GM12873 (cell line): ENCODE results near the gene SP140L.

ENCODE experiments used
- CTCF ChIP-seq: IDR thresholded peaks from 2 replicates; pipeline ENCODE4 v1.5.1; 2012; ENCODE audit warnings: low read depth, mild to moderate bottlenecking, moderate library complexity, low read length, control low read depth; ENCODE audit not compliant: insufficient read depth; ENCODE audit errors: missing control alignments

The SP140L gene

GRCh38 chr2:230405824-230406223 lies 78.8 kb downstream of the SP140L start:
- TF ChIP-seq CTCF, result no peak

GRCh38 chr2:230408244-230408842 lies 81.3 kb downstream of the SP140L start:
- TF ChIP-seq CTCF, result no peak

- TF ChIP-seq CTCF, result no peak
Measured at GRCh38 chr2:230410263-230410662, 83.3 kb downstream of the SP140L start.

- TF ChIP-seq CTCF, result no peak
Measured at GRCh38 chr2:230410861-230411569, 84.0 kb downstream of the SP140L start.

DNA sequence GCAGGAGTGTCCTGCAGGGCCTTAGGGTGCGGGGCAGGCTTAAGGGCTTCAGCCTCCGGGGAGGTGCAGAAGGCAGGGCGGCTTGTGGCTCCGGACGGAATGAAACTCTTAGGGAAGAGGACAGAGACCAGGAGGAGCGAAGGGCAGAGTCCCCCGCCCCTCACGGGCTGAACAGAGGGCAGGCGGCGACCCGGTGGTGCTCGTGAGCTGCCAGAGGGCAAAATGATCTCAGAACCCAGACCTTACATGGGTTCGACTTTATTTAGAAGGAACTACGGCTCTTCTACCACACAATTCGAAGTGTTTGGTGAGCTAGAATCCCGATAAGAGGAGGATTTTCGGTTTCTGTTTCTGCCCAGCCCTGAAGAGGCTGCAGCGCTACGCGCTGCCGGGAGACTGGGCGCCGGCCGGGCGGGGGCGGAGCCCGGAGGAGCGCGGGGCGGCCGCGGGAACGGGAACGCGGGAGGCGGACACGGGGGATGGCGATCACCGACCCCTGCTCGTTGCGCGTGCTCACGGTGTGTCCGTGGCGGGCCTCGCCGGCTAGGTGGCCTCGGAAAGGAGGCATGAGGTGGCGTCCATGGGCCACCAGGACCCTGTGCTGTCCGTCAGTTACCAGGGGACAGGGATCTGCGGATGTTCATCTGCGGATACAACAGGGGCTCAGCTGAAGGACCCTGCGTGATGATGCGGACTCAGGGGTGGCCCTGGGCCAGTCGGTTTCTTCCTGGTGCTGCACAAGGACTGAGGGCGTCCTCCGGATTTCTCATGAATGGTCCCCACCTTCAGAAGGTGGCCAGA lies 84.8 kb downstream of the SP140L start:
- no peak for TF ChIP-seq CTCF

DNA sequence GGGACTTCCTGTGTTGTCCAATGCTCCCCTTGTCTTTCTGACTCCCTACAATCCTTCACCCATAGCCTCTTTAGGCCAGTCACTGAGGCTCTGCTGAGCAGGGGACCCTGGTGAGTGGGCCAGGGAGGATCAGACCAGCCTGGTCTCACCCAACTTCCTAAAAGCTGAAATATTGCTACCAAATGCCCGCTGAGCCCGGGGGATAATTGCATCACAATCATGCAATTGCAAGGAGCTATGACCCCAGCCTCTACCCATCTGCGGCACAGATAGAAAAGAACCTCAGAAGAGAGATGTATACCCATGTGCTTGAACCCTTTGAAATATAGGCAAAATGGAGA lies 85.3 kb downstream of the SP140L start:
- no peak for TF ChIP-seq CTCF

GRCh38 chr2:230412846-230413245 lies 85.9 kb downstream of the SP140L start:
- no peak for TF ChIP-seq CTCF
